CD4-positive, alpha-beta memory T cell (primary cell): Measurements from ENCODE around the gene EXOC3L2. TPM values are rescaled to one million over a fixed set of nuclear protein-coding genes. Genes with fewer than 3 reads are reported as not detected.
A peak's percentile ranks its signal among the peaks of the same experiment; 100 is the strongest.

Source experiments
- CTCF ChIA-PET: fragments of 350-600 bp; sonication (Branson Sonifier 250); formaldehyde crosslinking; loops from one replicate; lab custom pipeline; 2021; ENCODE audit warnings: inconsistent platforms; ENCODE audit not compliant: partially characterized antibody; lab: Charles Lee
- POLR2A ChIA-PET: fragments of 350-600 bp; sonication (Branson Sonifier 250); formaldehyde crosslinking; loops from one replicate; lab custom pipeline; 2021; ENCODE audit not compliant: partially characterized antibody; lab: Charles Lee
- DNase-seq, 5 donors: peaks; one replicate each; pipeline versions ENCODE4 v3.0.0 to v3.0.0-alpha.2; 2020 to 2022; ENCODE audit warnings: mixed read lengths in 1 of 5
- H3K27ac ChIP-seq: one replicate; pipeline ENCODE4 v1.7.0; 2013; ENCODE audit warnings: low read depth, low read length
- H3K27me3 ChIP-seq: 2 replicates; pipeline ENCODE4 v1.7.0; 2013; ENCODE audit warnings: mild to moderate bottlenecking, low read length, moderate library complexity; ENCODE audit not compliant: insufficient read depth
- H3K36me3 ChIP-seq: 2 replicates; pipeline ENCODE4 v1.7.0; 2013; ENCODE audit warnings: mild to moderate bottlenecking, low read length, moderate library complexity; ENCODE audit not compliant: insufficient read depth
- H3K4me1 ChIP-seq: 2 replicates; pipeline ENCODE4 v1.7.0; 2013; ENCODE audit warnings: mild to moderate bottlenecking, low read length, moderate library complexity; ENCODE audit not compliant: insufficient read depth
- H3K4me3 ChIP-seq, 2 donors: one replicate each; pipeline ENCODE4 v1.7.0; 2013; ENCODE audit warnings: low read length in 2 of 2, mild to moderate bottlenecking in 1 of 2
- H3K9me3 ChIP-seq, 2 donors: one replicate each; pipeline ENCODE4 v1.7.0; 2013; ENCODE audit warnings: low read length in 2 of 2, control low read depth in 1 of 2; ENCODE audit not compliant: control insufficient read depth in 1 of 2
- H3K27ac Mint-ChIP-seq, 7 donors: one replicate each; pipeline ENCODE4 v1.8.0; 2020 to 2021; ENCODE audit warnings: mixed read lengths in 7 of 7, mild to moderate bottlenecking in 6 of 7, inconsistent platforms in 3 of 7, moderate library complexity in 3 of 7
- H3K27me3 Mint-ChIP-seq, 2 donors: one replicate each; pipeline ENCODE4 v1.8.0; 2020 to 2021; ENCODE audit warnings: mixed read lengths in 2 of 2
- H3K36me3 Mint-ChIP-seq, 2 donors: one replicate each; pipeline ENCODE4 v1.8.0; 2020 to 2021; ENCODE audit warnings: mixed read lengths in 2 of 2, inconsistent platforms in 1 of 2, mild to moderate bottlenecking in 1 of 2
- H3K4me1 Mint-ChIP-seq, 4 donors: one replicate each; pipeline ENCODE4 v1.8.0; 2020 to 2021; ENCODE audit warnings: mixed read lengths in 4 of 4, mild to moderate bottlenecking in 1 of 4
- H3K4me3 Mint-ChIP-seq, 8 donors: one replicate each; pipeline ENCODE4 v1.8.0; 2020 to 2021; ENCODE audit warnings: mixed read lengths in 8 of 8, mild to moderate bottlenecking in 7 of 8, moderate library complexity in 6 of 8, inconsistent platforms in 3 of 8
- H3K9me3 Mint-ChIP-seq, 8 donors: one replicate each; pipeline ENCODE4 v1.8.0; 2020 to 2021; ENCODE audit warnings: mixed read lengths in 8 of 8, mild to moderate bottlenecking in 5 of 8, inconsistent platforms in 3 of 8, moderate library complexity in 1 of 8
- intact Hi-C: fragments of 100-400 bp; cut with micrococcal nuclease; formaldehyde crosslinking; loops from one replicate; pipeline ENCODE4 v1.15.1; 2023
- polyA plus RNA-seq, 2 donors: library from polyadenylated mRNA; unstranded; fragments of 300-500 nt; fragmentation: Illumina TruSeq; gene quantifications; one replicate each; pipeline ENCODE4 v1.2.3, GENCODE V29; 2021
- total RNA-seq, 2 experiments: library from RNA; stranded (reverse); gene quantifications; one replicate each; pipeline ENCODE4 v1.2.3, GENCODE V29; 2021

Gene EXOC3L2
- total and polyA plus RNA-seq, 4 experiments from 2014 or later = not detected

GRCh38 chr19:45256836-45257235, 11.6 kb upstream of the EXOC3L2 start:
- Mint-ChIP-seq H3K4me1 (peaks cover 21 to 39% (median 26%) of the 10 kb centered on the region in 4 donors), H3K9me3 (no peaks in the 10 kb centered on the region), H3K27ac (peak overlapping the region in 2 of 7 donors; percentile 34 to 65), H3K36me3 (peaks cover 3 to 6% of the 10 kb centered on the region in 2 donors), H3K27me3 (no peaks in the 10 kb centered on the region), H3K4me3 (no peak overlapping the region)
- Histone ChIP-seq H3K36me3 (no peaks in the 10 kb centered on the region), H3K27me3 (no peaks in the 10 kb centered on the region), H3K4me3 (no peak overlapping the region), H3K27ac (no peak overlapping the region), H3K4me1 (peaks cover 33% of the 10 kb centered on the region), H3K9me3 (no peaks in the 10 kb centered on the region)
- no peak for DNase-seq
- intact Hi-C loops = no loop called here
- POLR2A ChIA-PET = no interaction called here
- CTCF ChIA-PET = no interaction called here

- Mint-ChIP-seq H3K9me3 (no peaks in the 10 kb centered on the region), H3K4me3 (peak overlapping the region in 1 of 8 donors; percentile 20), H3K27ac (no peak overlapping the region), H3K36me3 (peaks cover 3 to 4% of the 10 kb centered on the region in 2 donors), H3K27me3 (no peaks in the 10 kb centered on the region), H3K4me1 (peaks cover 20 to 43% (median 28%) of the 10 kb centered on the region in 4 donors)
- Histone ChIP-seq H3K9me3 (no peaks in the 10 kb centered on the region), H3K27me3 (no peaks in the 10 kb centered on the region), H3K27ac (no peak overlapping the region), H3K4me1 (peaks cover 34% of the 10 kb centered on the region), H3K36me3 (no peaks in the 10 kb centered on the region), H3K4me3 (no peak overlapping the region)
- intact Hi-C loops = no loop called here
- CTCF ChIA-PET = no interaction called here
- POLR2A ChIA-PET = no interaction called here
- DNase-seq = no peak
Observed at GRCh38 chr19:45255611-45256157, 10.5 kb upstream of the EXOC3L2 start.

- intact Hi-C loops = no loop called here
Observed at GRCh38 chr19:45254044-45254531, 8.9 kb upstream of the EXOC3L2 start.

GRCh38 chr19:45253396-45254027, 8.3 kb upstream of the EXOC3L2 start:
- no peaks in the 10 kb centered on the region for H3K36me3 ChIP-seq
- no peaks in the 10 kb centered on the region for H3K9me3 ChIP-seq
- intact Hi-C loops = no loop called here
- H3K27ac ChIP-seq = peak overlapping the region; percentile 49
- DNase-seq = peak in 1 of 5 donors; percentile 6
- H3K27me3 Mint-ChIP-seq = no peaks in the 10 kb centered on the region
- ChIA-PET CTCF (interaction anchor here (1.2 to 1.5 kb wide), 2 partner anchors 10 to 194 kb away, joined by 3 read pairs; no protein-coding TSS in a partner anchor), POLR2A (no interaction called here)
- peaks cover 47% of the 10 kb centered on the region for H3K4me1 ChIP-seq
- H3K9me3 Mint-ChIP-seq = no peaks in the 10 kb centered on the region
- no peaks in the 10 kb centered on the region for H3K27me3 ChIP-seq
- H3K4me3 Mint-ChIP-seq = peak overlapping the region; percentile 46 to 94 (median 79)
- H3K4me1 Mint-ChIP-seq = peaks cover 21 to 49% (median 32%) of the 10 kb centered on the region in 4 donors
- peaks cover 3 to 4% of the 10 kb centered on the region in 2 donors for H3K36me3 Mint-ChIP-seq
- H3K4me3 ChIP-seq = no peak overlapping the region
- peak overlapping the region in 6 of 7 donors; percentile 37 to 95 (median 89) for H3K27ac Mint-ChIP-seq

More at GRCh38 chr19:45254044-45254531, 8.9 kb upstream of the EXOC3L2 start:
- Mint-ChIP-seq H3K9me3 (no peaks in the 10 kb centered on the region), H3K27ac (peak overlapping the region in 5 of 7 donors; percentile 37 to 92 (median 84)), H3K36me3 (peaks cover 3 to 4% of the 10 kb centered on the region in 2 donors), H3K4me3 (peak overlapping the region in 7 of 8 donors; percentile 15 to 94 (median 72)), H3K4me1 (peaks cover 21 to 45% (median 31%) of the 10 kb centered on the region in 4 donors), H3K27me3 (no peaks in the 10 kb centered on the region)
- Histone ChIP-seq H3K36me3 (no peaks in the 10 kb centered on the region), H3K27ac (no peak overlapping the region), H3K27me3 (no peaks in the 10 kb centered on the region), H3K4me3 (no peak overlapping the region), H3K9me3 (no peaks in the 10 kb centered on the region), H3K4me1 (peaks cover 42% of the 10 kb centered on the region)
- peak in 3 of 5 donors; percentile 5 to 45 (median 6) for DNase-seq
- CTCF ChIA-PET = interaction anchor here (1.5 kb wide), 1 partner anchor 194 kb away, joined by 3 read pairs; no protein-coding TSS in a partner anchor
- POLR2A ChIA-PET = no interaction called here

- peaks cover 0 to 4% of the 10 kb centered on the region in 2 donors for H3K36me3 Mint-ChIP-seq
- POLR2A ChIA-PET = interaction anchor here (0.5 kb wide), 1 partner anchor 74 kb away, joined by 3 read pairs; the partner anchor contains the start of gene TRAPPC6A
Observed at GRCh38 chr19:45251452-45252354, 6.5 kb upstream of the EXOC3L2 start.

GRCh38 chr19:45250832-45251451, 5.7 kb upstream of the EXOC3L2 start, which contains the start of gene MARK4:
Gene MARK4, plus strand, starts transcription at chr19:45251271. Its CDS starts 318 bp downstream, at chr19:45251589.
- peaks cover 19 to 49% (median 31%) of the 10 kb centered on the region in 4 donors for H3K4me1 Mint-ChIP-seq
- Histone ChIP-seq H3K36me3 (no peaks in the 10 kb centered on the region), H3K27me3 (no peaks in the 10 kb centered on the region), H3K27ac (peak within 1 kb of the TSS; percentile 56), H3K4me1 (peaks cover 50% of the 10 kb centered on the region), H3K9me3 (no peaks in the 10 kb centered on the region), H3K4me3 (peak within 1 kb of the TSS; percentile 57 to 66)
- peak within 1 kb of the TSS; percentile 65 to 96 (median 92) for H3K27ac Mint-ChIP-seq
- intact Hi-C loops = no loop called here
- CTCF ChIA-PET = no interaction called here
- H3K4me3 Mint-ChIP-seq = peak within 1 kb of the TSS; percentile 89 to 99 (median 94)
- H3K9me3 Mint-ChIP-seq = no peaks in the 10 kb centered on the region
- H3K36me3 Mint-ChIP-seq = peaks cover 0 to 4% of the 10 kb centered on the region in 2 donors
- POLR2A ChIA-PET = interaction anchor here (1.5 kb wide), 1 partner anchor 228 kb away, joined by 3 read pairs; no protein-coding TSS in a partner anchor
- DNase-seq = peak; percentile 48 to 64 (median 50)
- no peaks in the 10 kb centered on the region for H3K27me3 Mint-ChIP-seq

More at GRCh38 chr19:45251452-45252354, 6.5 kb upstream of the EXOC3L2 start:
- Histone ChIP-seq H3K36me3 (no peaks in the 10 kb centered on the region), H3K4me3 (peak overlapping the region; percentile 17 to 55), H3K9me3 (no peaks in the 10 kb centered on the region), H3K27ac (peak overlapping the region; percentile 49), H3K27me3 (no peaks in the 10 kb centered on the region), H3K4me1 (peaks cover 50% of the 10 kb centered on the region)
- peaks cover 21 to 49% (median 33%) of the 10 kb centered on the region in 4 donors for H3K4me1 Mint-ChIP-seq
- CTCF ChIA-PET = no interaction called here
- no peaks in the 10 kb centered on the region for H3K27me3 Mint-ChIP-seq
- intact Hi-C loops = no loop called here
- peak in 2 of 5 donors; percentile 7 to 12 for DNase-seq
- peak overlapping the region; percentile 72 to 94 (median 83) for H3K4me3 Mint-ChIP-seq
- H3K9me3 Mint-ChIP-seq = no peaks in the 10 kb centered on the region
- H3K27ac Mint-ChIP-seq = peak overlapping the region in 6 of 7 donors; percentile 65 to 92 (median 82)
